GM18505 (cell line): ENCODE data around the gene PSMD7.

Experiments
- ATAC-seq: cut with Tn5 transposase; IDR thresholded peaks from one replicate; pipeline ENCODE4 v1.9.1; 2021; ENCODE audit not compliant: unreplicated experiment
- POLR2A ChIP-seq: IDR thresholded peaks from 4 replicates; pipeline ENCODE4 v1.6.1; 2011; ENCODE audit warnings: borderline replicate concordance; ENCODE audit not compliant: insufficient read depth, insufficient read length; ENCODE audit errors: extremely low read depth

Gene PSMD7

GRCh38 chr16:74296432-74297144 lies at the start of gene PSMD7:
Gene PSMD7, plus strand, starts transcription at chr16:74296814. Its CDS starts 101 bp downstream, at chr16:74296915.
- TF ChIP-seq POLR2A: peak; percentile 91
- peak; percentile 93 for ATAC-seq

- no peak for ATAC-seq
- TF ChIP-seq POLR2A: no peak
Measured at GRCh38 chr16:74249254-74249653, 47.4 kb upstream of the PSMD7 start.

- no peak for TF ChIP-seq POLR2A
- no peak for ATAC-seq
Measured at GRCh38 chr16:74249846-74250245, 46.8 kb upstream of the PSMD7 start.

- ATAC-seq: no peak
- TF ChIP-seq POLR2A: no peak
Measured at GRCh38 chr16:74252329-74252728, 44.3 kb upstream of the PSMD7 start.

- no peak for TF ChIP-seq POLR2A
- ATAC-seq: no peak
Measured at GRCh38 chr16:74253161-74253938, 43.3 kb upstream of the PSMD7 start.

GRCh38 chr16:74257061-74257460 lies 39.6 kb upstream of the PSMD7 start:
- ATAC-seq: no peak

GRCh38 chr16:74261068-74261467 lies 35.5 kb upstream of the PSMD7 start:
- ATAC-seq: no peak
- TF ChIP-seq POLR2A: no peak

More at GRCh38 chr16:74257061-74257460, 39.6 kb upstream of the PSMD7 start:
- no peak for TF ChIP-seq POLR2A

- TF ChIP-seq POLR2A: no peak
- ATAC-seq: no peak
Measured at GRCh38 chr16:74264811-74265210, 31.8 kb upstream of the PSMD7 start.

GRCh38 chr16:74268372-74268782 lies 28.2 kb upstream of the PSMD7 start:
- no peak for TF ChIP-seq POLR2A
- no peak for ATAC-seq

GRCh38 chr16:74271872-74272271 lies 24.7 kb upstream of the PSMD7 start:
- TF ChIP-seq POLR2A: no peak
- ATAC-seq: no peak

GRCh38 chr16:74275031-74275636 lies 21.5 kb upstream of the PSMD7 start:
- no peak for TF ChIP-seq POLR2A
- no peak for ATAC-seq

- TF ChIP-seq POLR2A: no peak
- ATAC-seq: no peak
Measured at GRCh38 chr16:74275711-74276110, 20.9 kb upstream of the PSMD7 start.

GRCh38 chr16:74277974-74278373 lies 18.6 kb upstream of the PSMD7 start:
- TF ChIP-seq POLR2A: no peak
- no peak for ATAC-seq

- TF ChIP-seq POLR2A: no peak
- no peak for ATAC-seq
Measured at GRCh38 chr16:74279266-74279665, 17.3 kb upstream of the PSMD7 start.

GRCh38 chr16:74279805-74280204 lies 16.8 kb upstream of the PSMD7 start:
- TF ChIP-seq POLR2A: no peak
- ATAC-seq: no peak

GRCh38 chr16:74280448-74280847 lies 16.2 kb upstream of the PSMD7 start:
- ATAC-seq: no peak
- no peak for TF ChIP-seq POLR2A
